ENCODE data around the gene CHL1. TPM values are rescaled to one million over a fixed set of nuclear protein-coding genes. Genes with fewer than 3 reads are reported as not detected.

The CHL1 gene
- total and polyA plus RNA-seq, 2 experiments from 2014 or later: 1.4 to 1.9 TPM

DNA sequence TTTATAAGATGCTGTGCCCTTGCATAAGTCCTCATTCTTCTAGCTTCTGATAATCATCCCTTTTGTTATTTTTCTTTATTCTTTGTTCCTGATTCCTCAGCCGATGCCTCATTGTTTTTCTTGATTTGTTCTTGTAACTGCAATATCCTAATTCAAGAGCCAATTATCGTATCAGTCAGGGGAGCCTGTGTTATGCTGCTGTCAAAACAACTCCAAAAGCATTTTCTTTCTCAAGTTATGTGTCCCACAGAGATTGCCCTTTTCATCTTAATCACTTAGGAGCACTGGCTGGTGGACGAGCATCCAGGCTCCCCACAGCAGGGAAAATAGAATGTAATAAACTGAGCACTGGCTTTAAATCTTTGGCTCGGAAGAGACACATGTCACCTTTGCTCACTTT lies 207.3 kb downstream of the CHL1 start:
- Histone ChIP-seq H3K9me2 (ENCODE audit: insufficient read depth) (no peaks in the 10 kb centered on the region), H3K27me3 (ENCODE audit: insufficient read depth) (no peaks in the 10 kb centered on the region), H3K36me3 (ENCODE audit: insufficient read depth) (no peaks in the 10 kb centered on the region), H3K79me2 (replicated peaks; ENCODE audit: insufficient read depth) (no peaks in the 10 kb centered on the region), H3K4me2 (no peak overlapping the region), H4K20me1 (replicated peaks; ENCODE audit: insufficient read depth) (no peaks in the 10 kb centered on the region), H3F3A (replicated peaks; ENCODE audit: low read depth) (no peaks in the 10 kb centered on the region), H3K4me3 (no peak overlapping the region), H3K4me1 (ENCODE audit: insufficient read depth) (no peaks in the 10 kb centered on the region), H2AFZ (no peak overlapping the region), H3K27ac (ENCODE audit: low read depth) (no peak overlapping the region)
- H3K36me3 Mint-ChIP-seq (ENCODE audit: low read depth): peaks cover 18% of the 10 kb centered on the region; the same call in 2 of the 3 replicates
- peaks cover 91% of the 10 kb centered on the region for H3K9me3 Mint-ChIP-seq
- TF ChIP-seq, protein P1, sequence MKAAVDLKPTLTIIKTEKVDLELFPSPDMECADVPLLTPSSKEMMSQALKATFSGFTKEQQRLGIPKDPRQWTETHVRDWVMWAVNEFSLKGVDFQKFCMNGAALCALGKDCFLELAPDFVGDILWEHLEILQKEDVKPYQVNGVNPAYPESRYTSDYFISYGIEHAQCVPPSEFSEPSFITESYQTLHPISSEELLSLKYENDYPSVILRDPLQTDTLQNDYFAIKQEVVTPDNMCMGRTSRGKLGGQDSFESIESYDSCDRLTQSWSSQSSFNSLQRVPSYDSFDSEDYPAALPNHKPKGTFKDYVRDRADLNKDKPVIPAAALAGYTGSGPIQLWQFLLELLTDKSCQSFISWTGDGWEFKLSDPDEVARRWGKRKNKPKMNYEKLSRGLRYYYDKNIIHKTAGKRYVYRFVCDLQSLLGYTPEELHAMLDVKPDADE (IDR thresholded peaks at IDR 0.05): no peak
- no peak overlapping the region for H3K27ac Mint-ChIP-seq
- ATAC-seq (no peak), DNase-seq (ENCODE audit: low spot score) (no peak)
- no peak overlapping the region for H3K4me3 Mint-ChIP-seq
- H3K27me3 Mint-ChIP-seq (ENCODE audit: insufficient read depth, low read depth, poor library complexity): peaks cover 2% of the 10 kb centered on the region
- no peaks in the 10 kb centered on the region for H3K4me1 Mint-ChIP-seq

DNA sequence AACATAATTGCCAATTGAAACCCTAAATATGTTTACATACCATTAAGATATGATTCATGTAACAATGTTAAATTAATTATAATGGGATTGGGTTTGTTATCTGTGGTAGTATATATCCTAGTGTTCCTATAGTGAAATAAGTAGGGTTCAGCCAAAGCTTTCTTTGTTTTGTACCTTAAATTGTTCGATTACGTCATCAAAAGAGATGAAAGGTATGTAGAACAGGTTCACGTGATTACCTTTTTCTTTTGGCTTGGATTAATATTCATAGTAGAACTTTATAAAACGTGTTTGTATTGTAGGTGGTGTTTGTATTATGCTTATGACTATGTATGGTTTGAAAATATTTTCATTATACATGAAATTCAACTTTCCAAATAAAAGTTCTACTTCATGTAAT lies 212.4 kb downstream of the CHL1 start:
- no peak overlapping the region for H3K4me3 ChIP-seq
- no peaks in the 10 kb centered on the region for H4K20me1 ChIP-seq (replicated peaks; ENCODE audit: insufficient read depth)
- H3K36me3 ChIP-seq (ENCODE audit: insufficient read depth): no peaks in the 10 kb centered on the region
- no peak for DNase-seq (ENCODE audit: low spot score)
- ATAC-seq: no peak
- no peaks in the 10 kb centered on the region for H3F3A ChIP-seq (replicated peaks; ENCODE audit: low read depth)
- no peaks in the 10 kb centered on the region for H3K9me2 ChIP-seq (ENCODE audit: insufficient read depth)
- Mint-ChIP-seq H3K27ac (no peak overlapping the region), H3K9me3 (peaks cover 86% of the 10 kb centered on the region), H3K27me3 (ENCODE audit: insufficient read depth, low read depth, poor library complexity) (peaks cover 2% of the 10 kb centered on the region), H3K36me3 (ENCODE audit: low read depth) (peaks cover 20% of the 10 kb centered on the region), H3K4me3 (no peak overlapping the region), H3K4me1 (no peaks in the 10 kb centered on the region)
- 0 out of 2 replicates have a peak, but pooled peaks cover 6% of the 10 kb centered on the region for H3K27me3 ChIP-seq (ENCODE audit: insufficient read depth)
- no peak overlapping the region for H2AFZ ChIP-seq
- H3K27ac ChIP-seq (ENCODE audit: low read depth): no peak overlapping the region
- no peaks in the 10 kb centered on the region for H3K4me1 ChIP-seq (ENCODE audit: insufficient read depth)
- H3K79me2 ChIP-seq (replicated peaks; ENCODE audit: insufficient read depth): no peaks in the 10 kb centered on the region
- no peak overlapping the region for H3K4me2 ChIP-seq
- TF ChIP-seq JUNB (IDR thresholded peaks at IDR 0.05; ENCODE audit: unreplicated experiment): no peak
- TF ChIP-seq, protein P2, sequence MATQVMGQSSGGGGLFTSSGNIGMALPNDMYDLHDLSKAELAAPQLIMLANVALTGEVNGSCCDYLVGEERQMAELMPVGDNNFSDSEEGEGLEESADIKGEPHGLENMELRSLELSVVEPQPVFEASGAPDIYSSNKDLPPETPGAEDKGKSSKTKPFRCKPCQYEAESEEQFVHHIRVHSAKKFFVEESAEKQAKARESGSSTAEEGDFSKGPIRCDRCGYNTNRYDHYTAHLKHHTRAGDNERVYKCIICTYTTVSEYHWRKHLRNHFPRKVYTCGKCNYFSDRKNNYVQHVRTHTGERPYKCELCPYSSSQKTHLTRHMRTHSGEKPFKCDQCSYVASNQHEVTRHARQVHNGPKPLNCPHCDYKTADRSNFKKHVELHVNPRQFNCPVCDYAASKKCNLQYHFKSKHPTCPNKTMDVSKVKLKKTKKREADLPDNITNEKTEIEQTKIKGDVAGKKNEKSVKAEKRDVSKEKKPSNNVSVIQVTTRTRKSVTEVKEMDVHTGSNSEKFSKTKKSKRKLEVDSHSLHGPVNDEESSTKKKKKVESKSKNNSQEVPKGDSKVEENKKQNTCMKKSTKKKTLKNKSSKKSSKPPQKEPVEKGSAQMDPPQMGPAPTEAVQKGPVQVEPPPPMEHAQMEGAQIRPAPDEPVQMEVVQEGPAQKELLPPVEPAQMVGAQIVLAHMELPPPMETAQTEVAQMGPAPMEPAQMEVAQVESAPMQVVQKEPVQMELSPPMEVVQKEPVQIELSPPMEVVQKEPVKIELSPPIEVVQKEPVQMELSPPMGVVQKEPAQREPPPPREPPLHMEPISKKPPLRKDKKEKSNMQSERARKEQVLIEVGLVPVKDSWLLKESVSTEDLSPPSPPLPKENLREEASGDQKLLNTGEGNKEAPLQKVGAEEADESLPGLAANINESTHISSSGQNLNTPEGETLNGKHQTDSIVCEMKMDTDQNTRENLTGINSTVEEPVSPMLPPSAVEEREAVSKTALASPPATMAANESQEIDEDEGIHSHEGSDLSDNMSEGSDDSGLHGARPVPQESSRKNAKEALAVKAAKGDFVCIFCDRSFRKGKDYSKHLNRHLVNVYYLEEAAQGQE (IDR thresholded peaks at IDR 0.05; ENCODE audit: unreplicated experiment): no peak
- TF ChIP-seq ZNF462 (CRISPR knock-in tag; IDR thresholded peaks at IDR 0.05): no peak
- TF ChIP-seq NANOG (IDR thresholded peaks at IDR 0.05; ENCODE audit: borderline replicate concordance): no peak
